GM21737 (cell line): ENCODE results near the gene CLCA4.
"Not testable (repeated sequence)": the region's sequence is repeated elsewhere in the genome, so short reads cannot be mapped to it uniquely, and the experiment has no call there.

Source experiments
- ATAC-seq: cut with Tn5 transposase; IDR thresholded peaks from one replicate; pipeline ENCODE4 v1.9.1; 2021; ENCODE audit warnings: mild to moderate bottlenecking, moderate library complexity; ENCODE audit not compliant: unreplicated experiment

Gene CLCA4, protein sequence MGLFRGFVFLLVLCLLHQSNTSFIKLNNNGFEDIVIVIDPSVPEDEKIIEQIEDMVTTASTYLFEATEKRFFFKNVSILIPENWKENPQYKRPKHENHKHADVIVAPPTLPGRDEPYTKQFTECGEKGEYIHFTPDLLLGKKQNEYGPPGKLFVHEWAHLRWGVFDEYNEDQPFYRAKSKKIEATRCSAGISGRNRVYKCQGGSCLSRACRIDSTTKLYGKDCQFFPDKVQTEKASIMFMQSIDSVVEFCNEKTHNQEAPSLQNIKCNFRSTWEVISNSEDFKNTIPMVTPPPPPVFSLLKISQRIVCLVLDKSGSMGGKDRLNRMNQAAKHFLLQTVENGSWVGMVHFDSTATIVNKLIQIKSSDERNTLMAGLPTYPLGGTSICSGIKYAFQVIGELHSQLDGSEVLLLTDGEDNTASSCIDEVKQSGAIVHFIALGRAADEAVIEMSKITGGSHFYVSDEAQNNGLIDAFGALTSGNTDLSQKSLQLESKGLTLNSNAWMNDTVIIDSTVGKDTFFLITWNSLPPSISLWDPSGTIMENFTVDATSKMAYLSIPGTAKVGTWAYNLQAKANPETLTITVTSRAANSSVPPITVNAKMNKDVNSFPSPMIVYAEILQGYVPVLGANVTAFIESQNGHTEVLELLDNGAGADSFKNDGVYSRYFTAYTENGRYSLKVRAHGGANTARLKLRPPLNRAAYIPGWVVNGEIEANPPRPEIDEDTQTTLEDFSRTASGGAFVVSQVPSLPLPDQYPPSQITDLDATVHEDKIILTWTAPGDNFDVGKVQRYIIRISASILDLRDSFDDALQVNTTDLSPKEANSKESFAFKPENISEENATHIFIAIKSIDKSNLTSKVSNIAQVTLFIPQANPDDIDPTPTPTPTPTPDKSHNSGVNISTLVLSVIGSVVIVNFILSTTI

DNA sequence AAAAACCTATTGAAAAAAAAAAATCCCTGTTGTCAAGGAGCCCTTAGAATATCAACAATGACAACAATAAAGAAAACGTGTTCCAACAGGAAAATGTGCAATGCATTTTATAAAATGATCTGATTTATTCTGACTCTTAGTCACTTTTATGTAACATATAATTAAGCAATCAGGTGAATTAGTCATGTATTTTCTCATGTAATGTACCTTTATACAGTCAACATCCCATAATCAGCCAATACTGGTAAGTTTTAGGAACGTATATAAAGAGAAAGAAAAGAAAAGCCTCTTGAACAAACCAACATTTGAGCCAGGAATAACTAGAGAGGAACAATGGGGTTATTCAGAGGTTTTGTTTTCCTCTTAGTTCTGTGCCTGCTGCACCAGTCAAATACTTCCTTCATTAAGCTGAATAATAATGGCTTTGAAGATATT, at the start of gene CLCA4:
Gene CLCA4 (plus strand): TSS at position 292 of the 435 bp plus-strand sequence. CDS start 42 bp downstream, at position 334.
- ATAC-seq = no peak

DNA sequence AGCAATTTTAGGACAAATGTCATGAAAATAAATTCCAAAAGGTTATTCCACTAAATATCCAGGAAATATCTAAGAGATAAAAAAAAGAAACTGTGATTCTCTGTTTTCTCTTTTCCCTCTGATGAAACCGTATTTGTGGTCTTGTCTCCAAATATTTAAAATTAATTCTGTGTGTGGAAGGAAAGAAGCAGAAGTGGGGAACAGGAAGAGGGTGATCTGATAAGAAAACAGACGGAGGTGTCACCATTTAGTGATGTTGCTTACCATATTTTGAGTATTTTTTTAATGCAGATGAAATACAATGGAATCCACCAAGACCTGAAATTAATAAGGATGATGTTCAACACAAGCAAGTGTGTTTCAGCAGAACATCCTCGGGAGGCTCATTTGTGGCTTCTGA, 48.6 kb upstream of the CLCA4 start:
- no peak for ATAC-seq

DNA sequence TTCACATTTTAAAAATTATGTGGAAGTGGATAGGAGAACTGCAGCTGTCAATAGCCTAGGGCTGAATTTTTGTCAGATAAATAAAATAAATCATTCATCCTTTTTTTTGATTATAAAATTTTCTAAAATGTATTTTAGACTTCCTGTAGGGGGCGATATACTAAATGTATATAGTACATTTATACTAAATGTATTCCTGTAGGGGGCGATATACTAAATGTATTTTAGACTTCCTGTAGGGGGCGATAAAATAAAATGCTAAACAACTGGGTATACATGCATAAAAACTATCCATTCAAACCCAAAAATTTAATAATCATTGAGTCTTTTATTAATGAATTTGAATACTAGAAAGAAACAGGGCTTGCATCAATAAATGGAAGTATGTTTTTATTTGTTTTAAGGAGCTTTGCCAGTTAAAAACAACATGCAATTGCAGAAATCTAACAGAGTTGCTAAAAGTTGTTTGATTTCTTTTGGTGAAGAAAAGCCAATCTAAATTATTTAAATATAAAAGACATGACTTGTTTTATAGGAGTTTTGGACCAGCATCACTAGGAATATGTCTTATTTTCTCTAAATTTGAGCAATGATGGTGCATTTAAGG, 46.8 kb upstream of the CLCA4 start:
- peak; percentile 66 for ATAC-seq

DNA sequence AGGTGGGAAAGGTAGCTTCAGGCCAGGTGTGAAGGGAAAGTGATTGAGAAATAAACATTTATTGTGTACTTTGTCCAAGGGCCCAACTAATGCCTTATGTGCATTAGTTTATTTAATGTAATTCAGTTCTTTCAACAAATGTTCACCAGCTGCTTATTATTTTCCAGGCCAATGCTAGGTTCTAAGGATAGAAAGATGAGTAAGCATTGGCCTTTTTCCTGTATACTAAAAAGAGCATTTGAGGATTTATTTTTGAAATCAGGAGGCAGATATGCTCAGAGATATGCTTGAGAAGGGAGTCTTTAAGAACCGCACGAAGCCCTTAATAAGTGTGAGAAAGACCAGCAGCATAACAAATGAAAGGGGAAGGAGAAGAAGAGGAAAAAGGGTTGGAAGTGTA, 46.2 kb upstream of the CLCA4 start:
- ATAC-seq = no peak

DNA sequence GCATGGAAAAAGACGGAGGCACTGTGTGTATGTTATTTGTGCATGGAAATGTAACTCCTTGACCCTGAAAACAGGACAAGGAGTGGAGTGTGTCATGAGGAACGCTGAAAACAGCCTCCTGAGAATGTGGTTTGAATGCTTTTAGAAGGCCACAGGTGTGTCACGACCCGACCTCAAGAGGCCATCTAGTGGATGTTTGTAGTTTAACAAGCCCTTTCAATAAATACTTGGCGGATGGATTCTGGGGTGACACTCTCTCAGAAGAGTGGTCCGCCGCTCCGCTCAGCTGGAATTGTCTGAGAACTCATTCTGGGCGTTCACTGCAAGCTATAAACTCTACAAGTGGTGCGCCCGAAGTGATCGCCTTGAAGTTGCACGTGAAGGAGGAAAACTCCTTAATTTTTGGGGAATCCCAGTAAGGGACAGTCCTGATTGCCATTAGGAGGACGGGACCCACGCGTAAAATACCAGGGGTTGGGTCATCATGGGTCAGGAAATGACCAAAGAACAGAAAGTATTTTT, 44.7 kb upstream of the CLCA4 start:
- ATAC-seq = not testable (repeated sequence)

DNA sequence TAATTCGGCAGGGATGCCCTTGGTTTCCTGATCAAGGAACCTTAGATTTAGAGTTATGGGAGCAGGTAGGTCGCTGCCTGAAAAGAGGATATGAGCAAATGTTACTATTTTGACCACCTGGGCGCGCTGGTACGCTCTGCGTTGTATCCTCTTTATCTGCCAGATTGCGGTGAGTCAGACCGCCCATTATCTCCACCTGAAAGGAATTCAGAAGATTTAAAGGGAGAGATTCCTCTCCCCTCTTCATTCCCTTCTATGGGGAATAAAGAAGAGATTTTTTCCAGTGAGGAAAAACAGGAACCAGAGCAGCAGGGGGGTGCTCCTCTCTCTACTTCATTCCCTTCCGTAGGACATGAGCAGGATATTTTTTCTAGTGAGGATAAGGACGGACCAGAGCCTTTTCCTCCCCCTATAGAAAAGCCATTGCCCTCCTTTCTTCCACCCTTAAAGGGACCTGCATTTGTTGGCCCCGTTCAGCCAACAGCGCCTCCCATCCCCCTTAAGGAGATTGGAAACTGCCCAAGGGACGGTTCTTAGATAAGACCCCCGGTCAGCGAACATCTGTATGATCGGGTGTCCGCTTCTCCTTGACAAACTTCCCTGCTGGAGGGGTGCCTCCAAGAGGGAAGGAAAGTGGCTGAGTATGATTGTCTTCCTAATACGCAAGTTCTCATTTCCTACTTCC, 44.0 kb upstream of the CLCA4 start:
- no peak for ATAC-seq

DNA sequence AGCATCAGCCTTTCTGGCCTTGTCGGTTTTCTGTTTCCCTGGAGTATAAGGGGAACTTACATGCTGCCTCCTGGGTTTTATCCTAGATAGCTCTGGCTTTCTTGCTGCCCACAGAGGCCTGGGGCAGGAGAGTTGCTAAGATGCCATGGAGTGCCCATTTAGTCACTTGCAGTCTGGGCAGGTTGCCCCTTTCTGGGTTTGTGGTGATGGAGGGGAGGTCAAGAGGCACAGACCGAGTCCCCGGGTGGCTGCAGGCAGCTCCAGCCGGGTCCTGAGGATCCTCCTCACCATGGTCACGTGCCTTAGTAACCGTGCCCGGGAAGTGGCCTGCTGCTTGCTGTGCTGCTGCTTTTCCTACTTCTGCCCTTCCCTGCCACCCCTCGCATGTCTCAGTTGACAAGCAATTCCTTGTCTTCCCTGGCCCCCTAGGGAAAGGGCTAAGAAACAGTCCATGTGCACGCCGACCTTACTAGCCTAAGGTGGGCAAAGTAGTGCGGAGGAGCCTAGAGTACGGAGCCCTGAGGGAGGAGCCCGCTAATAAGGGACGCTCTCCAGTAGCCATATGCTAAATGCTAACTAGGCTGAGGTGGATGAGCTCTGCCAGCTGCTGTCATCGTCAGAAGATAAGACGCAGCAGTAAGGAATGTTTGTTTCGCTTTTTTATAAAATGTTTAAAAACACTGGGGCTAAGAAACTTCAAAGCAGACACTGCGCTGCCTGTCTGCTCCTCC, 43.3 kb upstream of the CLCA4 start:
- ATAC-seq = no peak

DNA sequence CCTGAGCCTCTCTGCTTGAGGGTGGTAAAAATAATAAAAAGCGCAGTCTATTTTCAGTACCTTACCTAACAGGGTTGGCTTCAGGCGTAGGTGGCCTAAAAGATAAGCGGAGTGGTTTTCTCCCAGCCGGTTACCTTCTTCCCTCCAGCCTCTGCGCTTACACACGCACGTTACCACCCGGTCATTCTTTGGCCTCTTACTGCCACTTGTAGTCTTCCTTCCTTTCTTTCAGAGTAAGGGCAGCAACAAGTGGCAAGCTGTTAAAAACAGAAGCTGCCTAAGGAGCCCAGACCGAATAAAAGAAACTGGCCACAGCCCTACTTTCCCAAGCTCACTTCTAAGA, 42.8 kb upstream of the CLCA4 start:
- ATAC-seq = no peak

DNA sequence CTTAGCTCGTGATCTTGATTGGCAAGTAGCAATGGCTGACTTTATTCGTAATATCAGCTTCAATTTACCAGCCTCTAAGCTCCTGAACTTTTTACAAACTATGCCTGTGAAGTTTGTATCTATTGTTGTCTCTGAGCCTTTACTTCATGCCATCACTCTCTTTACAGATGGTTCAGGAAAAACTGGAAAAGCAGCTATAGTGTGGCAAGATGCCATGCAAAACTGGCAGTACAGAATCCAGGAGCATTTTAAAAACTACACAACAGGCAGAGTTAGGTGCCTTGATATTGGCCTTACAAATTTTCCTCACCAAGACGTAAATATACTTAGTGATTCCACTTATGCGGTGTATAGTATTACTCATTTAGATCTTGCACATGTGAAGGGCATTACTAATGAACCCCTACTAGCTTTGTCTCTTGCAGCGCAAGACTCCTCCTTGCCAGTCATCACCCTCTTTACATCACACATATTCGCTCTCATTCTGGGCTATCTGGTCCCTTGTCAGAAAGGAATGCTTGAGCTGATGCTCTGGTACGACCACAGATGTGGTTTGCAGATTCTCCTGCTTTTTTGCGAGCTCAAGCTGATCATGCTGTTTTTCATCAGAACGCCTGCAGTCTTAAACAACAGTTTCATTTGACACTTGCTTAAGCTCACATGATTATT, 41.8 kb upstream of the CLCA4 start:
- no peak for ATAC-seq

DNA sequence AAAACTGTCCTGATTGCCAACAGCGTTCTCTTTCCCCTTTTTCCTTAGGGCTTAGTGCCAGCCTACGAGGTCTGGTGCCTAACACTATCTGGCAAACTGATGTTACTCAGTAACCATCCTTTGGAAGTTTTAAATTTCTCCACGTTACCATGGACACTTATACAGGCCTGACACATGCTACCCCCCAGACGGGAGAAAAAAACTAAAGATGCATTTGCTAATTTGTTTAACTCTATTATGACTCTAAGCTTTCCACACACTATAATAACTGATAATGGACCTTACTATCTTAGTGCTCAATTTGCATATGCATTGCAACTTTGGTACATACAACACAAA, 41.3 kb upstream of the CLCA4 start:
- no peak for ATAC-seq

DNA sequence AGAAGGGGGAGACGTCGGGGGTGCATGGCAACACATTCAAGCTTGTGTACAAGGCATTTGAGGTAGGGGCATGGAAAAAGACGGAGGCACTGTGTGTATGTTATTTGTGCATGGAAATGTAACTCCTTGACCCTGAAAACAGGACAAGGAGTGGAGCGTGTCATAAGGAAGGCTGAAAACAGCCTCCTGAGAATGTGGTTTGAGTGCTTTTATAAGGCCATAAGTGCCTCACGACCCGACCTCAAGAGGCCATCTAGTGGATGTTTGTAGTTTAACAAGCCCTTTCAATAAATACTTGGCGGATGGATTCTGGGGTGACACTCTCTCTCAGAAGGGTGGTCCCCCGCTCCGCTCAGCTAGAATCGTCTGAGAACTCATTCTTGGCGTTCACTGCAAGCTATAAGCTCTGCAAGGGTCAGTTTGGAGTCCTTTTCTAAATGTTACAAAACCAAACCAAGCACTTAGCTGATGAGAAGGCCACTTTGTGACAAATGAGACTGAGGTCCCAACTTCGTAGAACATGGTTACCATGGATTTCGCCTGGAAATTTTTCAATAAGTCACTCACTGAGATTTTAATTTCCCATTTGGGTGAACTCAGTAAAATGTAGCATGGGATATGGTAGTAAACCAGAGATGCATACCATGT, 38.8 kb upstream of the CLCA4 start:
- ATAC-seq = no peak

DNA sequence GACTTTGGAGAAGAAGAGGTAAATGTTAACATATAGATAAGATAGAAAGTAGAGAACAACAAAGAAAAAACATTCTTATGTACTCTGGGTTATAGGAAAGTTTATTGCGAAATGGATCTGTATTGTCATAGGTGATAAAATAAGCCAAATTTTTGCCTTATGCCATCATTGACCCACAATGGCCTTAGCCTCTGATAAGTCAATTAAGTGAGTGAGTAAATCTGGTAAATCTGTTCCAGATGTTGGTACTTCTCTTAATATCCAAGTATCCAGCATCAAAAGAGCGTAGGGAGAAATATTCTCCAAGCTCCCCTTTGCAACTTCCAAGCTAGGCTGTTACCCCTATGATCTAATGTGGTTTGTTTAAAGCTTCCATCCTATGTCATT, 38.3 kb upstream of the CLCA4 start:
- ATAC-seq = no peak

DNA sequence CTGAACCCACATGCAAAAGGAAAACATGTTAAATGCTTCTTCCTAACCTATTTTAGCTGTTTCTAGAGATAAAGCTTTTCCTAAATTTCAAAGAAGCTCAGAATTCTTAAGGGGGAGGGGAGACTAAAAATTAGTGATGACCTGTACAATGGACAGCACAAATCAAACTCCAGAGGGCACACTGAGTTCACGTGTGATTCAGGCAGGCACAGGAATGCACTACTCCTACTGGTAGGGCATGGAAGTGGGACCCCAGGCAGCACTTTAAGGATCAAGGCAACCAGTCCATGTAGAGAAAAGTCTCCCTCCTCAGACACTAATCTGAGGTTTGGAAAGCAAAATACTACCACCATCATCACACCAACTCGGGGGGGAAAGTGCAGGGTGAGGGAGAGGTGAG, 31.3 kb upstream of the CLCA4 start:
- ATAC-seq = no peak

DNA sequence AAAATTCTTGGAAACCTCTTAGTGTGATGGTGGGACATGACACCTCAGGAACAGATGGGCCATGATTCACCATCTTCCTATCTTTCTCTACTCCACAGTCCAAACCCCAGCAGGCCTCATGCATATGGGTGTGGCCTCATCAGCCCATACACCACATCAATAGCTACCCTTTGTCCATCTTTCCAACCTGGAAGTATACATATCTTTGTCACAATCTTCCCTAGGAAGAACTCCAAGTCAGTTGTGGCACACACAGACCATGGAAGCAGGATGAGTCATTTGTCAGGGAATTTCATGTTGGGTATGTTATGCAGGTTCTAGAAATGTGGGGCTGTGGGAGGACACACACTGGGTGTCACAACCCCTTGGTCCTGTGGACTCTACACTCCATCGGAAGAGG, 30.5 kb upstream of the CLCA4 start:
- no peak for ATAC-seq

DNA sequence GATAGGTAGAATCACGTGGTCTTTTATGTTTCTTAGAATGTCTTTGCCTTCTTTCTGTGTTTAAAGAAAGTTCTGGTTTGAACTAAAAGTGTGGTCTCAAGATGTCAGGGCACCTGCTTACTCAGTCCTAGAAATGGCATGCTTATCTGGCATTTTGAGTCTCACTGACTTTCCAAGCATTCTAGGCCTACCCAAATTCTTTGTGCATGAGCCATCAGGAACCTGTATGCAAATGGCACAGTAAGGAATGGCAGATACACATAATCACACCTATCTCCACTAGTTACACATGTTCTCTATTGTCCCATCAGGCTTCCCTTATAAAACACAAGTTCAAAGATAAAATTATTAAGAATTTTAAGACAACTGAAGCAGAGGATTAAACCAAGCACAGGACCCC, 29.5 kb upstream of the CLCA4 start:
- ATAC-seq = no peak

DNA sequence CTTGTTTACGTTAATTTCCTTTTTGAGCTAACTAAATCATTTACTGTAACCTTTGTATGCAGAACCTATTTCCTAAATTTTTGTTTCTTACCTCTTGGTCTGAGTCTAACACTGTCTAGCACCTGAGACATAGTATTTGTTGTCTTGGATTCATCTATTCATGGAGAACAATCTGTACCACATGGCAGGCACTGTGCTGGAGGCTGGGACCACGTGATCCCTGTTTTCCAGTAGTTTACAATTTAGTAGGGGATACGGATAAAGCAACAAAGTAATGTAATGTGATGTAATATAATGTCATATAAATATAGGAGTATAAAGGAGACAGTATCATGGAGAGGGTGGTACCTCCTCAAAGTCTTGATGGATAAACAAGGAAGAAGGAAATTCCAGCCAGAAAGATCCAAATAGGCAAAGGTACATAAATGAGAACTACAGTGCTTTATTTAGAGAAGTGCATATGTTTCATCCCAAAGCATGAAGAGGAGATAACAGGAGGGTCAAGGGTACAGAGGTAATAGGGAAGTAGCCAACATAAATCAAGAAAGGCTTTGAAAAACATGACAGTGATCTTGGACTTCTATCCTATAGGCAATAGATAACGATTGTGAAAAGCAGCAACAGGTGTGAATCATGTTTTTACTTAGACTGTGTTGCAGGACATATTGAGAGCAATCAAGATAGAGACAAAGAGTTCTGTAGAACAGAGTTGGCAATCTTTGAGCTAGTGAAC, 25.9 kb upstream of the CLCA4 start:
- ATAC-seq = no peak

DNA sequence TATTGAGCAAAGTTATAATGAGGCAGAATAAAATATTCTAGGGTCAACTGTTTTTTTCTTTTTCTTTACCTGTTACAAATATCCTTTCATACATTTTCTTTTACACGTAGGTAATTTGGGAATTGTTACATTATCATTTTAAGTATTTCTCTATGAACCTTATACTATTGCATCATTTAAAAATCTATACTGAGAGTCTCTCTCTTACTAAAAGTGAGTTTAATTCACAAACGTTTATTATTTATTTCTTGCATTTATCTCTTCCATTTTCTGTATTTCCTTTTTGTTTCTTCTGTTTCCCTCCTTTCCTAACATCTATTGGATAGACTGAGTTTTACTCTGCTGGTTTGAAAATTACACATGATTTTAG, 25.4 kb upstream of the CLCA4 start:
- no peak for ATAC-seq

DNA sequence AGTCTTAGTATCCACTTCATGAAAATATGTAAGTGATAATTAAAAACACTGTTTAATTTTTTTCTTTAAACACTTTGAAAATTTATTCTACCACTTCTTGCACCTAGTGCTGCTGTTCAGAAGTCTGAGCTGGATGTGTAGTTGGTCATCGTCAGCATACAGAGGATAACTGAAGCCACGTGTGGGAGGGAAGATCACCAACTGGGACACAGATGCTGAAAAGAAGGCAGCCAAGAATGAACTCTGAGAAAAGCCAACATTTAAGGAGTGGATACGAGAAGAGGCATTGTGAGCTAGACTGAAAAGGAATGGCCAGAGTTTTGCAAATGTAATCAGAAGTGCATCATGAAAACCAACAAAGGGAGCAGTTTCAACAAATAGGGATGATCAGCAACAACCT, 24.6 kb upstream of the CLCA4 start:
- ATAC-seq = no peak
